Thyroid gland (tissue), 4 donors: ENCODE results near the gene HSPA4. TPM values are rescaled to one million over a fixed set of nuclear protein-coding genes. Genes with fewer than 3 reads are reported as not detected.

Source experiments
- DNase-seq, 2 donors: peaks; one replicate each; pipeline ENCODE4 v3.0.0-alpha.2; 2019
- H3K27ac ChIP-seq, 3 donors: fragments of 200-600 bp; sonication (generic); 1 replicate in 2 of 3; 2 replicates in 1 of 3; pipeline ENCODE4 v1.5.1; 2016 to 2019; ENCODE audit warnings: mild to moderate bottlenecking in 1 of 3, moderate library complexity in 1 of 3
- H3K27me3 ChIP-seq: fragments of 200-600 bp; sonication (generic); one replicate; pipeline ENCODE4 v1.5.1; 2019
- H3K36me3 ChIP-seq, 2 donors: fragments of 200-600 bp; sonication (generic); one replicate each; pipeline ENCODE4 v1.5.1; 2016 to 2019
- H3K4me1 ChIP-seq, 2 donors: fragments of 200-600 bp; sonication (generic); one replicate each; pipeline ENCODE4 v1.5.1; 2017 to 2019
- H3K4me3 ChIP-seq, 3 donors: fragments of 200-600 bp; sonication (generic); replicated peaks in 1 of 3; 1 replicate in 2 of 3; 2 replicates in 1 of 3; pipeline ENCODE4 v1.5.1; 2016; ENCODE audit warnings: mild to moderate bottlenecking in 1 of 3
- H3K9me3 ChIP-seq: fragments of 200-600 bp; sonication (generic); one replicate; pipeline ENCODE4 v1.5.1; 2017
- POLR2A ChIP-seq, 2 donors: fragments of 450-650 bp; IDR thresholded peaks; one replicate each; pipeline ENCODE4 v1.6.1; 2017; ENCODE audit warnings: antibody characterized with exemption in 2 of 2, mild to moderate bottlenecking in 2 of 2, moderate library complexity in 1 of 2
- WGBS, 2 donors: methylation state at CpG; one replicate each; pipeline ENCODE4 v1.1.5; 2017; 5-methylcytosine and 5-hydroxymethylcytosine counted together
- intact Hi-C: fragments of 100-400 bp; cut with DNase I; formaldehyde crosslinking; loops from one replicate; pipeline ENCODE4 v1.15.1; 2023
- total RNA-seq, 4 donors: library from RNA; depleted of rRNA; stranded (reverse); fragments of >200 nt; gene quantifications; one replicate each; pipeline ENCODE4 v1.2.3, GENCODE V29; 2016
- TF ChIP-seq, protein P1 (sequence below), 6 experiments: fragments of 200-600 bp in 3 of 6; fragments of 450-650 bp in 3 of 6; sonication (generic) in 3 of 6; IDR thresholded peaks; one replicate each; pipeline ENCODE4 v1.5.1; 2016 to 2019; ENCODE audit warnings: antibody characterized with exemption in 6 of 6, mild to moderate bottlenecking in 2 of 6, inconsistent platforms in 1 of 6, moderate library complexity in 1 of 6

The HSPA4 gene
- total RNA-seq, 4 donors from 2014 or later, result 49.9 to 72.0 (median 70.5) TPM

DNA sequence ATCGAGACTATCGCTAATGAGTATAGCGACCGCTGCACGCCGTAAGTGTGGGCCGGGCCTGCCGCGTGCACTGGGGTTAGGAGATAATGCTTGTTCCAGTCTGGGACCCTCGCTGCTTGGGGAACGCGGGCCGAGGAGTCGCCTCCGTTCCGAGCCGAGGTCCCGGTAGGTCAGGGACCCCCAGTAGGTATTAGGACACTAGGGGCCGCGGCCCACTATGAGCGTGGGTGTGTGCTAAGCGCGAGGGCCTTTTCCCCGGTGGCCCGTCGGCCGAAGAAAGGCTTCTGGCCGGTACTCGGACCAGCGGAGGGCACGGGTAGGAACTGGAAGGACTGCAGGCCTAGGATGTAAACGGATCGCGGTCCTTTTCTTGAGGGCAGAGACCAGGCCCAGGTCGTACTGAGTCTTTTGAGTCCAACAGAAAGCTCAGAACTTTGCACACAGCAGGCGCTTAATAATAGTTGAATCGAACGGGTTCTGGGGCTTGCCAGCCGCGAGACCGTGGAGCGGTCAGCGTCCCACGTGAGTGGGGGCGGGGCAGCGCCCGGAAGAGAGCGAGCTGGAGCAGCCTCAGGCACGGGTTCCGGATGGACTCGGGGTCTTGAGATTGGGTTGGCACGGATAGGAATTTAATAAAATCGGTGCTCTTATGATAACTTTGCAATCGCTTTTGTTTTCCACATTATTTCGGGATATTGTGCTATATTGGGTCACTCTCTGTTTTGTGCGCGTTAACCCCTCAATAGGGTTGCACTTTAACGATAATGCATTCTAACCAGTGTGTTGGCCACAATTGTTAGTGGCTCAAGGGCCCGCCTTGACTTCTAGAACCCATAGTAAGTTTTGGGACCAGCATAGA, 733 bp downstream of the HSPA4 start:
- H3K36me3 ChIP-seq, result no peaks in the 10 kb centered on the region
- H3K4me1 ChIP-seq, result peaks cover 20 to 30% of the 10 kb centered on the region in 2 donors
- 1 to 2% methylated on average over 35 to 37 of the region's 59 CpGs for WGBS, 2 donors
- intact Hi-C loops, result loop anchor here (10.0 kb wide), 2 partner anchors 88 to 558 kb away; partner anchors contain the start of genes AFF4 and IRF1
- peak overlapping the region; percentile 77 to 99 (median 99) for H3K4me3 ChIP-seq
- H3K27ac ChIP-seq, result peak overlapping the region; percentile 95 to 100 (median 100)
- peak in 1 of 2 donors; percentile 29 for TF ChIP-seq POLR2A (IDR thresholded peaks at IDR 0.05)
- TF ChIP-seq, protein P1, sequence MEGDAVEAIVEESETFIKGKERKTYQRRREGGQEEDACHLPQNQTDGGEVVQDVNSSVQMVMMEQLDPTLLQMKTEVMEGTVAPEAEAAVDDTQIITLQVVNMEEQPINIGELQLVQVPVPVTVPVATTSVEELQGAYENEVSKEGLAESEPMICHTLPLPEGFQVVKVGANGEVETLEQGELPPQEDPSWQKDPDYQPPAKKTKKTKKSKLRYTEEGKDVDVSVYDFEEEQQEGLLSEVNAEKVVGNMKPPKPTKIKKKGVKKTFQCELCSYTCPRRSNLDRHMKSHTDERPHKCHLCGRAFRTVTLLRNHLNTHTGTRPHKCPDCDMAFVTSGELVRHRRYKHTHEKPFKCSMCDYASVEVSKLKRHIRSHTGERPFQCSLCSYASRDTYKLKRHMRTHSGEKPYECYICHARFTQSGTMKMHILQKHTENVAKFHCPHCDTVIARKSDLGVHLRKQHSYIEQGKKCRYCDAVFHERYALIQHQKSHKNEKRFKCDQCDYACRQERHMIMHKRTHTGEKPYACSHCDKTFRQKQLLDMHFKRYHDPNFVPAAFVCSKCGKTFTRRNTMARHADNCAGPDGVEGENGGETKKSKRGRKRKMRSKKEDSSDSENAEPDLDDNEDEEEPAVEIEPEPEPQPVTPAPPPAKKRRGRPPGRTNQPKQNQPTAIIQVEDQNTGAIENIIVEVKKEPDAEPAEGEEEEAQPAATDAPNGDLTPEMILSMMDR (IDR thresholded peaks at IDR 0.05), result peak in 1 of 6 experiments; percentile 4
- no peaks in the 10 kb centered on the region for H3K9me3 ChIP-seq
- no peaks in the 10 kb centered on the region for H3K27me3 ChIP-seq
- DNase-seq, result peak; percentile 59 to 60

DNA sequence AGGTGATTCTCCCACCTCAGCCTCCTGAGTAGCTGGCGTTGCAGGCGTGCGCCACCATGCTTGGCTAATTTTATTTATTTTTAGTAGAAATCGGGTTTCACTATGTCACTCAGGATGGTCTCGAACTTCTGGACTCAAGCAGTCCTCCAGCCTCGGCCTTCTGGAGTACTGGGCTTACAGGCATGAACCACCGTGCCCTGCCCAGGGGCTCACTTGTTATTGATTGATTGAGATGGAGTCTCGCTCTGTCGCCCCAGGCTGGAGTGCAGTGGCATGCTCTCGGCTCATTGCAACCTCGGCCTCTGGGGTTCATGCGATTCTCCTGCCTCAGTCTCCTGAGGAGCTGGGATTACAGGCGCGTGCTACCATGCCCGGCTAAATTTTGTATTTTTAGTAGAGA, 1.6 kb downstream of the HSPA4 start:
- H3K4me1 ChIP-seq, result peaks cover 29 to 34% of the 10 kb centered on the region in 2 donors
- peak overlapping the region in 1 of 3 donors; percentile 77 for H3K4me3 ChIP-seq
- H3K9me3 ChIP-seq, result no peaks in the 10 kb centered on the region
- intact Hi-C loops, result loop anchor here (10.0 kb wide), 2 partner anchors 89 to 559 kb away; partner anchors contain the start of genes AFF4 and IRF1
- no peaks in the 10 kb centered on the region for H3K36me3 ChIP-seq
- DNase-seq, result no peak
- 91 to 92% methylated on average over 15 of the region's 15 CpGs for WGBS, 2 donors
- no peak for TF ChIP-seq POLR2A (IDR thresholded peaks at IDR 0.05)
- TF ChIP-seq, protein P1 (IDR thresholded peaks at IDR 0.05), result no peak
- H3K27me3 ChIP-seq, result no peaks in the 10 kb centered on the region
- no peak overlapping the region for H3K27ac ChIP-seq

DNA sequence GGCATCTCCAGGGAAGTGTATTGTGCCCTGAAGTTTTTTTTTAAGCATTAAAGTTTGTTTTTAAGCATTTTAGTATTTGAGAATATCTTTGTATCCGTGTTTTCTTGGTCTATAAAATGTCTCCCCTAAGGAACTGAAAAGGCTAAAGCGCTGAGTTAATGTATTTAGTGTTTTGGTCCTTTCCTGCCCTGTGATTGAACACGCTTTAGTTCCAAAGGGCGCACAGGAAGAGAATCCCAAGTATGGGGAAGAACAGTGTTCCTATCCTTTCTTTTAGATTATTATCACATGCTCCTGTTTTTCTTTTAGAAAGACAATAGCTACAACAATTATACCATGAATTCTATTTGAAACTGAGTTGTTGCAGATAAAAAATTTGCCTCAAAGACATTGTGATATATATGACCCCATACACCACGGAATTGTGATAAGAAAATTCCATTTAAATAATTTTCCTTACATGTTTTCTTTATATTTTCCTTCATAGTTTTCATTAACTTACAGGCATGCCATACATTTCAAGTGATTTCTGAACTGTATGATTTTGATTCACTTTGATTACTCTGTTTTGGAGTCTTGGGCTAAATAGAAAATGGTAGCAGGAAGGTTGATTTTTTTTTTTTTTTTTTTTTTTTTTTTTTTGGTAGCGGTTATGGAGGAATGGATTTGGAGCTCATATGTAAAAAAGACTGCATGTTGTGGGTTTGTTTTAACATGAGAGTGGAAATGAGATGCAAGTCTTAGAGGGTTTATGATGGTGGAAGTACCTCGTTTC, 3.1 kb downstream of the HSPA4 start:
- Histone ChIP-seq H3K27ac (no peak overlapping the region), H3K27me3 (no peaks in the 10 kb centered on the region), H3K9me3 (no peaks in the 10 kb centered on the region), H3K36me3 (no peaks in the 10 kb centered on the region), H3K4me1 (peaks cover 27 to 31% of the 10 kb centered on the region in 2 donors), H3K4me3 (no peak overlapping the region)
- TF ChIP-seq POLR2A (IDR thresholded peaks at IDR 0.05), result no peak
- TF ChIP-seq, protein P1 (IDR thresholded peaks at IDR 0.05), result no peak
- no peak for DNase-seq
- intact Hi-C loops, result loop anchor here (10.0 kb wide), 2 partner anchors 90 to 560 kb away; partner anchors contain the start of genes AFF4 and IRF1
- WGBS, 2 donors, result 95 to 96% methylated on average over 7 of the region's 7 CpGs

DNA sequence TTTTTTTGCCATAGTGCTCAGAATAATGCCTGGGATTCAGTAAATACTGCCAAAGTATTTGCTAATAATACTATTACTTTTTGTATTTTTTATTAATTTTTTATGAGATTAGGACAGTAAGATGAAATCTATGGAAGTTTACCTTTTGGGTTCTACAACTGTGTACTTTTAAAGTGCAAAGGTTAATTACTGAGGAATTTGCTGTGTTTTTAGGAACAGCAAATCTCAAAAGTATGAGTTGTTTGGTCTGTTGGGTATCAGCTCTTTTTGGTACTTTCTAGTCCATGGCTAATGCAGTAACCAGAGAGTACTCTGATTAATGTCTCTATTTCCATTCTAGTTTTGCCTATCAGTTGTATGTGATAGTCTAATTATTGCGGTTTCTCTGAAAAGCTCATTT, 5.1 kb downstream of the HSPA4 start:
- intact Hi-C loops, result loop anchor here (10.0 kb wide), 2 partner anchors 92 to 562 kb away; partner anchors contain the start of genes AFF4 and IRF1
- Histone ChIP-seq H3K36me3 (no peaks in the 10 kb centered on the region), H3K27ac (no peak overlapping the region), H3K4me1 (peaks cover 20 to 24% of the 10 kb centered on the region in 2 donors), H3K4me3 (no peak overlapping the region), H3K27me3 (no peaks in the 10 kb centered on the region), H3K9me3 (no peaks in the 10 kb centered on the region)
- no peak for TF ChIP-seq POLR2A (IDR thresholded peaks at IDR 0.05)
- TF ChIP-seq, protein P1 (IDR thresholded peaks at IDR 0.05), result no peak
- 87 to 95% methylated on average over 1 of the region's 1 CpG for WGBS, 2 donors
- DNase-seq, result no peak
